A549 (cell line): ENCODE data around the gene PARD6B. TPM values are rescaled to one million over a fixed set of nuclear protein-coding genes. Genes with fewer than 3 reads are reported as not detected.

Experiments used
- ATAC-seq, 2 experiments: fragments of 200-7000 bp in 1 of 2; fragments of >200 bp in 1 of 2; cut with Nextera tagmentation in 1 of 2; cut with Tn5 transposase in 1 of 2; 3 replicates each; pipeline versions ENCODE4 v1.8.0 to v1.9.1; 2018 to 2020; ENCODE audit warnings: mild to moderate bottlenecking in 1 of 2, moderate library complexity in 1 of 2
- CTCF ChIA-PET: fragments of 300-600 bp; sonication (Branson Sonifier 250); formaldehyde crosslinking; extraction: SDS; loops from one replicate; lab custom pipeline; 2021; ENCODE audit warnings: antibody characterized with exemption, inconsistent platforms; lab: Yijun Ruan, JAX
- POLR2A ChIA-PET: fragments of 350-600 bp; formaldehyde crosslinking; extraction: SDS; loops from one replicate; lab custom pipeline; 2021; ENCODE audit warnings: antibody characterized with exemption, inconsistent platforms; lab: Yijun Ruan, JAX
- DNase-seq, 2 experiments: peaks; one replicate each; pipeline versions ENCODE4 v3.0.0 to v3.0.0-alpha.2; 2011 to 2016; ENCODE audit warnings: low read depth in 1 of 2, low spot score in 1 of 2
- FAIRE-seq: peaks from 2 replicates; lab custom pipeline; 2011; peaks lifted over from hg19 to GRCh38; lab: Jason Lieb, UNC
- H3K27ac ChIP-seq, 2 experiments: fragments of >200 bp; sonication (Bioruptor Twin); formaldehyde crosslinking; 3 replicates each; pipeline ENCODE4 v1.5.1; 2016 to 2017
- H3K4me1 ChIP-seq: fragments of >200 bp; sonication (Bioruptor Twin); formaldehyde crosslinking; 3 replicates; pipeline ENCODE4 v1.6.1; 2016
- H3K4me2 ChIP-seq: fragments of >200 bp; sonication (Bioruptor Twin); formaldehyde crosslinking; 3 replicates; pipeline ENCODE4 v1.6.1; 2016
- H3K4me3 ChIP-seq: fragments of >200 bp; sonication (Bioruptor Twin); formaldehyde crosslinking; 3 replicates; pipeline ENCODE4 v1.5.1; 2016
- H3K9me3 ChIP-seq: fragments of >200 bp; sonication (Bioruptor Twin); formaldehyde crosslinking; 3 replicates; pipeline ENCODE4 v1.6.1; 2016
- CBX2 ChIP-seq: fragments of 200-600 bp; sonication (generic); IDR thresholded peaks from 2 replicates; pipeline ENCODE4 v1.6.1; 2016; ENCODE audit warnings: low read depth, mild to moderate bottlenecking, borderline replicate concordance
- CBX8 ChIP-seq: fragments of 200-600 bp; sonication (generic); IDR thresholded peaks from 2 replicates; pipeline ENCODE4 v1.6.1; 2016
- CHD4 ChIP-seq: fragments of 200-600 bp; sonication (generic); IDR thresholded peaks from 2 replicates; pipeline ENCODE4 v1.6.1; 2016; ENCODE audit warnings: antibody characterized with exemption, mild to moderate bottlenecking, borderline replicate concordance
- EHMT2 ChIP-seq: fragments of 200-600 bp; sonication (generic); IDR thresholded peaks from 2 replicates; pipeline ENCODE4 v1.6.1; 2016; ENCODE audit warnings: antibody characterized with exemption, low read depth, mild to moderate bottlenecking, moderate library complexity
- EP300 ChIP-seq, 2 experiments: fragments of >200 bp; sonication (Bioruptor Twin); formaldehyde crosslinking; IDR thresholded peaks; 2 replicates in 1 of 2; 3 replicates in 1 of 2; pipeline ENCODE4 v1.6.1; 2016 to 2017
- ESRRA ChIP-seq: fragments of 150-350 bp; IDR thresholded peaks from 2 replicates; pipeline ENCODE4 v1.6.1; 2014; ENCODE audit warnings: mild to moderate bottlenecking, low read length, borderline replicate concordance
- FOSL2 ChIP-seq, 2 experiments: fragments of 450-650 bp in 1 of 2; fragments of >200 bp in 1 of 2; sonication (Bioruptor Twin) in 1 of 2; formaldehyde crosslinking; IDR thresholded peaks; 2 replicates each; pipeline versions ENCODE4 v1.5.0 to v1.6.1; 2016 to 2020; ENCODE audit warnings: mild to moderate bottlenecking in 1 of 2, moderate library complexity in 1 of 2
- FOXS1 ChIP-seq: fragments of 250-450 bp; sonication (Bioruptor Pico); IDR thresholded peaks from 2 replicates; pipeline ENCODE4 v1.5.0; 2020; ENCODE audit warnings: mild to moderate bottlenecking, moderate library complexity
- HDAC2 ChIP-seq: fragments of 200-600 bp; sonication (generic); IDR thresholded peaks from 2 replicates; pipeline ENCODE4 v1.6.1; 2016
- HOXA7 ChIP-seq: fragments of 250-450 bp; sonication (Bioruptor Pico); IDR thresholded peaks from 2 replicates; pipeline ENCODE4 v1.5.0; 2020; ENCODE audit warnings: mild to moderate bottlenecking, moderate library complexity
- JUNB ChIP-seq: fragments of >200 bp; sonication (Bioruptor Twin); formaldehyde crosslinking; IDR thresholded peaks from 2 replicates; pipeline ENCODE4 v1.6.1; 2016
- MAX ChIP-seq: IDR thresholded peaks from 2 replicates; pipeline ENCODE4 v1.6.1; 2012
- NFE2L2 ChIP-seq: fragments of 150-350 bp; conservative IDR thresholded peaks from 2 replicates; pipeline ENCODE4 v1.6.1; 2014; ENCODE audit warnings: low read length
- PBX3 ChIP-seq: IDR thresholded peaks from 2 replicates; pipeline ENCODE4 v1.6.1; 2012
- POLR2A ChIP-seq: IDR thresholded peaks from 2 replicates; pipeline ENCODE4 v1.6.1; 2012; ENCODE audit warnings: mild to moderate bottlenecking, low read length
- RAD21 ChIP-seq, 2 experiments: fragments of >200 bp in 1 of 2; sonication (Bioruptor Twin) in 1 of 2; formaldehyde crosslinking in 1 of 2; IDR thresholded peaks in 1 of 2; conservative IDR thresholded peaks in 1 of 2; 2 replicates in 1 of 2; 3 replicates in 1 of 2; pipeline ENCODE4 v1.6.1; 2012 to 2018; ENCODE audit warnings: inconsistent platforms in 1 of 2
- RCOR1 ChIP-seq: fragments of 150-350 bp; IDR thresholded peaks from 2 replicates; pipeline ENCODE4 v1.6.1; 2014; ENCODE audit warnings: antibody characterized with exemption, low read length, low read depth
- SMC3 ChIP-seq: fragments of >200 bp; sonication (Bioruptor Twin); formaldehyde crosslinking; IDR thresholded peaks from 3 replicates; pipeline ENCODE4 v1.6.1; 2018; ENCODE audit warnings: inconsistent platforms
- ZSCAN20 ChIP-seq: fragments of 250-450 bp; sonication (Bioruptor Pico); IDR thresholded peaks from 2 replicates; pipeline ENCODE4 v1.8.0; 2022; ENCODE audit warnings: mild to moderate bottlenecking, moderate library complexity
- WGBS: methylation state at CpG from one replicate; pipeline ENCODE4 v1.1.6; 2017; ENCODE audit errors: missing lambda C conversion rate; 5-methylcytosine and 5-hydroxymethylcytosine counted together
- polyA plus RNA-seq, 4 experiments: library from polyadenylated mRNA; depleted of rRNA in 3 of 4; stranded (reverse); fragments of >200 nt; fragmentation: RNase III in 1 of 4; extraction: RNeasy Plus Mini Kit Qiagen cat#74134 plus additional on column Dnase treatment in 1 of 4; gene quantifications; 2 replicates in 3 of 4; 3 replicates in 1 of 4; pipeline ENCODE4 v1.2.3, GENCODE V29; 2011 to 2017
- TF ChIP-seq, protein P1 (sequence below): fragments of >200 bp; sonication (Bioruptor Twin); formaldehyde crosslinking; IDR thresholded peaks from 3 replicates; pipeline ENCODE4 v1.5.1; 2016
- TF ChIP-seq, protein P2 (sequence below): fragments of 250-450 bp; sonication (Bioruptor Pico); IDR thresholded peaks from 2 replicates; pipeline ENCODE4 v1.5.0; 2020; ENCODE audit warnings: low read depth, mild to moderate bottlenecking, moderate library complexity
- TF ChIP-seq, protein P3 (sequence below): fragments of 450-650 bp; IDR thresholded peaks from 2 replicates; pipeline ENCODE4 v1.6.1; 2014; ENCODE audit warnings: antibody characterized with exemption
- TF ChIP-seq, protein P4 (sequence below): fragments of 250-450 bp; sonication (Bioruptor Pico); IDR thresholded peaks from 2 replicates; pipeline ENCODE4 v1.5.0; 2021; ENCODE audit warnings: mild to moderate bottlenecking, moderate library complexity, borderline replicate concordance

Gene PARD6B
- polyA plus RNA-seq, 2 of the 4 experiments (the other 2 are of a cell fraction): 3.1 to 6.4 TPM

- Histone ChIP-seq H3K27ac (peak overlapping the region; percentile 89 to 96), H3K4me1 (peaks cover 56% of the 10 kb centered on the region), H3K9me3 (no peaks in the 10 kb centered on the region), H3K4me3 (no peak overlapping the region), H3K4me2 (peak overlapping the region; percentile 72)
- POLR2A ChIA-PET: interaction anchor here (1.2 kb wide), 2 partner anchors 20 to 58 kb away, joined by 3 read pairs; no protein-coding TSS in a partner anchor
- CTCF ChIA-PET: interaction anchor here (1.0 to 3.8 kb wide), 13 partner anchors 10 to 132 kb away, joined by 3 to 20 read pairs (median 6); no protein-coding TSS in a partner anchor
- ATAC-seq (peak in 1 of 2 experiments; percentile 2; a peak in 1 of 6 replicates), DNase-seq (no peak), FAIRE-seq (no peak)
- TF ChIP-seq CHD4: no peak
- no peak for TF ChIP-seq CBX2
- TF ChIP-seq EP300 (IDR thresholded peaks at IDR 0.05): no peak
- TF ChIP-seq HOXA7 (CRISPR knock-in tag): no peak
- no peak for TF ChIP-seq PBX3
- TF ChIP-seq FOSL2 (IDR thresholded peaks at IDR 0.05): no peak
- no peak for TF ChIP-seq FOSL2 (CRISPR knock-in tag; IDR thresholded peaks at IDR 0.05)
- TF ChIP-seq RCOR1: no peak
- TF ChIP-seq MAX: no peak
- TF ChIP-seq, protein P1, sequence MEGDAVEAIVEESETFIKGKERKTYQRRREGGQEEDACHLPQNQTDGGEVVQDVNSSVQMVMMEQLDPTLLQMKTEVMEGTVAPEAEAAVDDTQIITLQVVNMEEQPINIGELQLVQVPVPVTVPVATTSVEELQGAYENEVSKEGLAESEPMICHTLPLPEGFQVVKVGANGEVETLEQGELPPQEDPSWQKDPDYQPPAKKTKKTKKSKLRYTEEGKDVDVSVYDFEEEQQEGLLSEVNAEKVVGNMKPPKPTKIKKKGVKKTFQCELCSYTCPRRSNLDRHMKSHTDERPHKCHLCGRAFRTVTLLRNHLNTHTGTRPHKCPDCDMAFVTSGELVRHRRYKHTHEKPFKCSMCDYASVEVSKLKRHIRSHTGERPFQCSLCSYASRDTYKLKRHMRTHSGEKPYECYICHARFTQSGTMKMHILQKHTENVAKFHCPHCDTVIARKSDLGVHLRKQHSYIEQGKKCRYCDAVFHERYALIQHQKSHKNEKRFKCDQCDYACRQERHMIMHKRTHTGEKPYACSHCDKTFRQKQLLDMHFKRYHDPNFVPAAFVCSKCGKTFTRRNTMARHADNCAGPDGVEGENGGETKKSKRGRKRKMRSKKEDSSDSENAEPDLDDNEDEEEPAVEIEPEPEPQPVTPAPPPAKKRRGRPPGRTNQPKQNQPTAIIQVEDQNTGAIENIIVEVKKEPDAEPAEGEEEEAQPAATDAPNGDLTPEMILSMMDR: no peak
- no peak for TF ChIP-seq NFE2L2
- no peak for TF ChIP-seq ESRRA
- WGBS: 87% methylated on average over 7 of the region's 7 CpGs
These were observed 7.2 kb upstream of the PARD6B start for GRCh38 chr20:50724112-50724725.

GRCh38 chr20:50724851-50725723 lies 6.3 kb upstream of the PARD6B start:
- CTCF ChIA-PET: interaction anchor here (0.6 to 3.8 kb wide), 14 partner anchors 10 to 99 kb away, joined by 3 to 20 read pairs (median 6); no protein-coding TSS in a partner anchor
- TF ChIP-seq HDAC2 (no peak), RCOR1 (no peak), FOXS1 (CRISPR knock-in tag) (no peak), CBX8 (no peak), CHD4 (no peak), RAD21 (conservative IDR thresholded peaks at IDR 0.05 in 1 of 2, IDR thresholded peaks at IDR 0.05 in 1 of 2) (peak; percentile 12 to 28; a peak in 1 of 5 replicates), CBX2 (no peak), PBX3 (peak; percentile 38; the same call in 1 of the 2 replicates), EP300 (IDR thresholded peaks at IDR 0.05) (peak in 1 of 2 experiments; percentile 74; a peak in 1 of 5 replicates), NFE2L2 (no peak), POLR2A (no peak), FOSL2 (IDR thresholded peaks at IDR 0.05) (peak; percentile 55; the same call in 1 of the 2 replicates), FOSL2 (CRISPR knock-in tag; IDR thresholded peaks at IDR 0.05) (peak; percentile 92), SMC3 (peak; percentile 39; the same call in 2 of the 3 replicates), MAX (peak; percentile 57), EHMT2 (no peak), ZSCAN20 (CRISPR knock-in tag) (no peak), JUNB (peak; percentile 75)
- TF ChIP-seq, protein P2, sequence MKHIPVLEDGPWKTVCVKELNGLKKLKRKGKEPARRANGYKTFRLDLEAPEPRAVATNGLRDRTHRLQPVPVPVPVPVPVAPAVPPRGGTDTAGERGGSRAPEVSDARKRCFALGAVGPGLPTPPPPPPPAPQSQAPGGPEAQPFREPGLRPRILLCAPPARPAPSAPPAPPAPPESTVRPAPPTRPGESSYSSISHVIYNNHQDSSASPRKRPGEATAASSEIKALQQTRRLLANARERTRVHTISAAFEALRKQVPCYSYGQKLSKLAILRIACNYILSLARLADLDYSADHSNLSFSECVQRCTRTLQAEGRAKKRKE (CRISPR knock-in tag): no peak
- TF ChIP-seq, protein P3, sequence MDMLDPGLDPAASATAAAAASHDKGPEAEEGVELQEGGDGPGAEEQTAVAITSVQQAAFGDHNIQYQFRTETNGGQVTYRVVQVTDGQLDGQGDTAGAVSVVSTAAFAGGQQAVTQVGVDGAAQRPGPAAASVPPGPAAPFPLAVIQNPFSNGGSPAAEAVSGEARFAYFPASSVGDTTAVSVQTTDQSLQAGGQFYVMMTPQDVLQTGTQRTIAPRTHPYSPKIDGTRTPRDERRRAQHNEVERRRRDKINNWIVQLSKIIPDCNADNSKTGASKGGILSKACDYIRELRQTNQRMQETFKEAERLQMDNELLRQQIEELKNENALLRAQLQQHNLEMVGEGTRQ: no peak
- TF ChIP-seq, protein P4, sequence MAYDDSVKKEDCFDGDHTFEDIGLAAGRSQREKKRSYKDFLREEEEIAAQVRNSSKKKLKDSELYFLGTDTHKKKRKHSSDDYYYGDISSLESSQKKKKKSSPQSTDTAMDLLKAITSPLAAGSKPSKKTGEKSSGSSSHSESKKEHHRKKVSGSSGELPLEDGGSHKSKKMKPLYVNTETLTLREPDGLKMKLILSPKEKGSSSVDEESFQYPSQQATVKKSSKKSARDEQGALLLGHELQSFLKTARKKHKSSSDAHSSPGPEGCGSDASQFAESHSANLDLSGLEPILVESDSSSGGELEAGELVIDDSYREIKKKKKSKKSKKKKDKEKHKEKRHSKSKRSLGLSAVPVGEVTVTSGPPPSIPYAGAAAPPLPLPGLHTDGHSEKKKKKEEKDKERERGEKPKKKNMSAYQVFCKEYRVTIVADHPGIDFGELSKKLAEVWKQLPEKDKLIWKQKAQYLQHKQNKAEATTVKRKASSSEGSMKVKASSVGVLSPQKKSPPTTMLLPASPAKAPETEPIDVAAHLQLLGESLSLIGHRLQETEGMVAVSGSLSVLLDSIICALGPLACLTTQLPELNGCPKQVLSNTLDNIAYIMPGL (CRISPR knock-in tag): no peak

More at GRCh38 chr20:50724851-50725723, 6.3 kb upstream of the PARD6B start:
- 24% methylated on average over 14 of the region's 14 CpGs for WGBS
- Histone ChIP-seq H3K4me2 (peak overlapping the region; percentile 72), H3K9me3 (no peaks in the 10 kb centered on the region), H3K27ac (peak overlapping the region; percentile 89 to 96), H3K4me3 (no peak overlapping the region), H3K4me1 (peaks cover 65% of the 10 kb centered on the region)
- POLR2A ChIA-PET: interaction anchor here (1.2 kb wide), 2 partner anchors 19 to 58 kb away, joined by 3 read pairs; no protein-coding TSS in a partner anchor
- ATAC-seq: peak; percentile 89
- FAIRE-seq: no peak
- peak; percentile 73 to 86 for DNase-seq
